Lower leg skin (tissue), 3 donors: ENCODE data around the gene NCKAP5L.

Source experiments
- POLR2A ChIP-seq, 2 donors: fragments of 450-650 bp; IDR thresholded peaks; one replicate each; pipeline ENCODE4 v1.6.1; 2016 to 2017; ENCODE audit warnings: antibody characterized with exemption in 2 of 2, mild to moderate bottlenecking in 1 of 2, moderate library complexity in 1 of 2
- TF ChIP-seq, protein P1 (sequence below), 3 donors: fragments of 450-650 bp; IDR thresholded peaks; one replicate each; pipeline ENCODE4 v1.5.1; 2016; ENCODE audit warnings: antibody characterized with exemption in 3 of 3, mild to moderate bottlenecking in 3 of 3, moderate library complexity in 2 of 3

GRCh38 chr12:49823350-49823749 lies 4.9 kb downstream of the NCKAP5L start:
- no peak for TF ChIP-seq POLR2A (IDR thresholded peaks at IDR 0.05)
- TF ChIP-seq, protein P1, sequence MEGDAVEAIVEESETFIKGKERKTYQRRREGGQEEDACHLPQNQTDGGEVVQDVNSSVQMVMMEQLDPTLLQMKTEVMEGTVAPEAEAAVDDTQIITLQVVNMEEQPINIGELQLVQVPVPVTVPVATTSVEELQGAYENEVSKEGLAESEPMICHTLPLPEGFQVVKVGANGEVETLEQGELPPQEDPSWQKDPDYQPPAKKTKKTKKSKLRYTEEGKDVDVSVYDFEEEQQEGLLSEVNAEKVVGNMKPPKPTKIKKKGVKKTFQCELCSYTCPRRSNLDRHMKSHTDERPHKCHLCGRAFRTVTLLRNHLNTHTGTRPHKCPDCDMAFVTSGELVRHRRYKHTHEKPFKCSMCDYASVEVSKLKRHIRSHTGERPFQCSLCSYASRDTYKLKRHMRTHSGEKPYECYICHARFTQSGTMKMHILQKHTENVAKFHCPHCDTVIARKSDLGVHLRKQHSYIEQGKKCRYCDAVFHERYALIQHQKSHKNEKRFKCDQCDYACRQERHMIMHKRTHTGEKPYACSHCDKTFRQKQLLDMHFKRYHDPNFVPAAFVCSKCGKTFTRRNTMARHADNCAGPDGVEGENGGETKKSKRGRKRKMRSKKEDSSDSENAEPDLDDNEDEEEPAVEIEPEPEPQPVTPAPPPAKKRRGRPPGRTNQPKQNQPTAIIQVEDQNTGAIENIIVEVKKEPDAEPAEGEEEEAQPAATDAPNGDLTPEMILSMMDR (IDR thresholded peaks at IDR 0.05): no peak
